Measurements from ENCODE around the gene MYO3B.

GRCh38 chr2:170518911-170519310, 341.0 kb downstream of the MYO3B start:
- TF ChIP-seq, protein P1, sequence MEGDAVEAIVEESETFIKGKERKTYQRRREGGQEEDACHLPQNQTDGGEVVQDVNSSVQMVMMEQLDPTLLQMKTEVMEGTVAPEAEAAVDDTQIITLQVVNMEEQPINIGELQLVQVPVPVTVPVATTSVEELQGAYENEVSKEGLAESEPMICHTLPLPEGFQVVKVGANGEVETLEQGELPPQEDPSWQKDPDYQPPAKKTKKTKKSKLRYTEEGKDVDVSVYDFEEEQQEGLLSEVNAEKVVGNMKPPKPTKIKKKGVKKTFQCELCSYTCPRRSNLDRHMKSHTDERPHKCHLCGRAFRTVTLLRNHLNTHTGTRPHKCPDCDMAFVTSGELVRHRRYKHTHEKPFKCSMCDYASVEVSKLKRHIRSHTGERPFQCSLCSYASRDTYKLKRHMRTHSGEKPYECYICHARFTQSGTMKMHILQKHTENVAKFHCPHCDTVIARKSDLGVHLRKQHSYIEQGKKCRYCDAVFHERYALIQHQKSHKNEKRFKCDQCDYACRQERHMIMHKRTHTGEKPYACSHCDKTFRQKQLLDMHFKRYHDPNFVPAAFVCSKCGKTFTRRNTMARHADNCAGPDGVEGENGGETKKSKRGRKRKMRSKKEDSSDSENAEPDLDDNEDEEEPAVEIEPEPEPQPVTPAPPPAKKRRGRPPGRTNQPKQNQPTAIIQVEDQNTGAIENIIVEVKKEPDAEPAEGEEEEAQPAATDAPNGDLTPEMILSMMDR (IDR thresholded peaks at IDR 0.05) = no peak
- no peak for TF ChIP-seq POLR2AphosphoS5 (IDR thresholded peaks at IDR 0.05)

Measured in sigmoid colon (tissue), 4 donors.